ENCODE results near the gene AUTS2. TPM values are rescaled to one million over a fixed set of nuclear protein-coding genes. Genes with fewer than 3 reads are reported as not detected.

The AUTS2 gene
- total RNA-seq, 1 donor from 2014 or later, result 80.6 TPM

- no peaks in the 10 kb centered on the region for H3K9me3 Mint-ChIP-seq (ENCODE audit: unreplicated experiment)
- no peak for TF ChIP-seq CTCF (IDR thresholded peaks at IDR 0.05)
- H3K4me1 Mint-ChIP-seq (ENCODE audit: unreplicated experiment), result peaks cover 29% of the 10 kb centered on the region
- H3K36me3 Mint-ChIP-seq (ENCODE audit: unreplicated experiment), result no peaks in the 10 kb centered on the region
- no peak for DNase-seq (ENCODE audit: extremely low spot score, unreplicated experiment)
- H3K27me3 Mint-ChIP-seq (ENCODE audit: unreplicated experiment), result no peaks in the 10 kb centered on the region
- H3K4me3 Mint-ChIP-seq (ENCODE audit: unreplicated experiment), result peak overlapping the region; percentile 19
- peak overlapping the region; percentile 68 for H3K27ac Mint-ChIP-seq (ENCODE audit: unreplicated experiment)
These were observed 79.7 kb downstream of the AUTS2 start for GRCh38 chr7:69677881-69678493.

- DNase-seq (ENCODE audit: extremely low spot score, unreplicated experiment), result no peak
- Mint-ChIP-seq H3K27ac (ENCODE audit: unreplicated experiment) (no peak overlapping the region), H3K4me1 (ENCODE audit: unreplicated experiment) (peaks cover 29% of the 10 kb centered on the region), H3K9me3 (ENCODE audit: unreplicated experiment) (no peaks in the 10 kb centered on the region), H3K4me3 (ENCODE audit: unreplicated experiment) (no peak overlapping the region), H3K27me3 (ENCODE audit: unreplicated experiment) (no peaks in the 10 kb centered on the region), H3K36me3 (ENCODE audit: unreplicated experiment) (no peaks in the 10 kb centered on the region)
- TF ChIP-seq CTCF (IDR thresholded peaks at IDR 0.05), result no peak
These were observed 80.4 kb downstream of the AUTS2 start for GRCh38 chr7:69678494-69679187.

- Mint-ChIP-seq H3K9me3 (ENCODE audit: unreplicated experiment) (no peaks in the 10 kb centered on the region), H3K4me1 (ENCODE audit: unreplicated experiment) (peaks cover 36% of the 10 kb centered on the region)
These were observed 82.9 kb downstream of the AUTS2 start for GRCh38 chr7:69681181-69681580.

GRCh38 chr7:69682518-69682917, 84.2 kb downstream of the AUTS2 start:
- no peak for DNase-seq (ENCODE audit: extremely low spot score, unreplicated experiment)
- Mint-ChIP-seq H3K4me1 (ENCODE audit: unreplicated experiment) (peaks cover 23% of the 10 kb centered on the region), H3K36me3 (ENCODE audit: unreplicated experiment) (no peaks in the 10 kb centered on the region), H3K4me3 (ENCODE audit: unreplicated experiment) (no peak overlapping the region), H3K27me3 (ENCODE audit: unreplicated experiment) (no peaks in the 10 kb centered on the region), H3K9me3 (ENCODE audit: unreplicated experiment) (no peaks in the 10 kb centered on the region), H3K27ac (ENCODE audit: unreplicated experiment) (no peak overlapping the region)
- no peak for TF ChIP-seq CTCF (IDR thresholded peaks at IDR 0.05)

More at GRCh38 chr7:69681181-69681580, 82.9 kb downstream of the AUTS2 start:
- H3K4me3 Mint-ChIP-seq (ENCODE audit: unreplicated experiment), result no peak overlapping the region
- H3K27me3 Mint-ChIP-seq (ENCODE audit: unreplicated experiment), result no peaks in the 10 kb centered on the region
- no peak for DNase-seq (ENCODE audit: extremely low spot score, unreplicated experiment)
- H3K36me3 Mint-ChIP-seq (ENCODE audit: unreplicated experiment), result no peaks in the 10 kb centered on the region
- TF ChIP-seq CTCF (IDR thresholded peaks at IDR 0.05), result no peak
- no peak overlapping the region for H3K27ac Mint-ChIP-seq (ENCODE audit: unreplicated experiment)

GRCh38 chr7:69683002-69683401, 84.7 kb downstream of the AUTS2 start:
- H3K9me3 Mint-ChIP-seq (ENCODE audit: unreplicated experiment), result no peaks in the 10 kb centered on the region
- no peaks in the 10 kb centered on the region for H3K27me3 Mint-ChIP-seq (ENCODE audit: unreplicated experiment)
- H3K4me1 Mint-ChIP-seq (ENCODE audit: unreplicated experiment), result peaks cover 18% of the 10 kb centered on the region
- no peak overlapping the region for H3K4me3 Mint-ChIP-seq (ENCODE audit: unreplicated experiment)
- no peak for DNase-seq (ENCODE audit: extremely low spot score, unreplicated experiment)
- no peak for TF ChIP-seq CTCF (IDR thresholded peaks at IDR 0.05)
- H3K36me3 Mint-ChIP-seq (ENCODE audit: unreplicated experiment), result no peaks in the 10 kb centered on the region
- no peak overlapping the region for H3K27ac Mint-ChIP-seq (ENCODE audit: unreplicated experiment)
